IPS-15b (cell line): ENCODE measurements around the gene MYPOP.
A peak's percentile ranks its signal among the peaks of the same experiment; 100 is the strongest.
"Not testable (repeated sequence)": the region's sequence is repeated elsewhere in the genome, so short reads cannot be mapped to it uniquely, and the experiment has no call there.

Experiments
- H3K27me3 ChIP-seq: one replicate; pipeline ENCODE4 v1.6.1; 2013; ENCODE audit warnings: low read length; ENCODE audit not compliant: control insufficient read depth, insufficient read depth
- H3K36me3 ChIP-seq: one replicate; pipeline ENCODE4 v1.6.1; 2013; ENCODE audit warnings: low read length; ENCODE audit not compliant: control insufficient read depth, insufficient read depth
- H3K4me1 ChIP-seq: one replicate; pipeline ENCODE4 v1.6.1; 2013; ENCODE audit warnings: mild to moderate bottlenecking, low read length; ENCODE audit not compliant: control insufficient read depth, insufficient read depth
- H3K4me3 ChIP-seq: one replicate; pipeline ENCODE4 v1.5.1; 2013; ENCODE audit warnings: low read depth, low read length
- H3K9ac ChIP-seq: one replicate; pipeline ENCODE4 v1.6.1; 2013; ENCODE audit warnings: low read depth, mild to moderate bottlenecking, low read length
- H3K9me3 ChIP-seq: one replicate; pipeline ENCODE4 v1.6.1; 2013; ENCODE audit warnings: mild to moderate bottlenecking, low read length; ENCODE audit not compliant: control insufficient read depth, insufficient read depth

MYPOP gene

DNA sequence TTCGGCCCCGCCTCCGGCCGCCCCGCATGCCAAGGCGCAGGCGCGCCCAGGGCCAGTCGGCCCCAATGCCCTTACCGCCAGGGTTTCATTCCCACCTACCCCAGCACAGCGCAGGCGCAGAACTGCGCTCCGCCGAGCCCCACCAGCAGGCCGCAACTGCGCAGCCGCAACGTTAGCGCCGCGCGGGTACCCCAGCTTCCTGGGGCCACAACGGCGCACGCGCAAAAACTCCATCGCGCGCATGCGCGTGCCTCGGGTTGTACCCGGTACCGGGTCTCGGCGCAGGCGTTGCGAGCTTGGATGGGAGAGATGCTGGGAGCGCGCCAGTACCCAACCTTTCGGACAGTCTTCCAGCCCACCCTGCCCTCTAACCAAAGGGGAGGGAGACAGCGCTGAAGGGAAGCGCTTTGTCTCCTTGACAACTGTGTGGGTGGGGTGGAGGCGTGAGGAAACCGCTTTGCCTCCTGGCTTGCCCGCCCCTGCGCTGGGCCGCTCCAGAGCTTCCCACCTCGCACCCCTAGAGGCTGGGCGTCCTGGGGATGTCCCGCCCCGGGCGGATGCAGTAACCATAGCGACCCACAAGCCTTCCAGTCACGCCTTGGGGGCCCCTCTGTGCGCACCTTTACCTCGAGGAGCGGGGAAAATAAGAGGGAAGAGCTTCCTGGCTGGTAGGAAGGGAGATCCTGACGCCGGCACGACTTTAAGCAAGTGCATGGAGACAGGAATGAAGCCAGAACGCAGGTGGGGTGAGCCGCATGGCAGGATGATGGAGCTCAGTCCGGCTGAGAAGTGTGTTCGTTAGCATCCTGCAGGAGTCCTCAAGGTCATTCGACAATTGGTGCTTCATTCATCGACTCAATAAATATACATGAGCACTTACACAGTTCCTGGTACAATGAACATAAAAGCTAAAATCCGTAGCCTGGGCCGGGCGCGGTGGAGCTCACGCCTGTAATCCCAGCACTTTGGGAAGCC lies 525 bp upstream of the MYPOP start:
- H3K4me3 ChIP-seq, result peak overlapping the region; percentile 90
- peaks cover 10% of the 10 kb centered on the region for H3K27me3 ChIP-seq
- peaks cover 6% of the 10 kb centered on the region for H3K4me1 ChIP-seq
- H3K36me3 ChIP-seq, result peaks cover 3% of the 10 kb centered on the region
- H3K9me3 ChIP-seq, result no peaks in the 10 kb centered on the region
- H3K9ac ChIP-seq, result no peak overlapping the region

DNA sequence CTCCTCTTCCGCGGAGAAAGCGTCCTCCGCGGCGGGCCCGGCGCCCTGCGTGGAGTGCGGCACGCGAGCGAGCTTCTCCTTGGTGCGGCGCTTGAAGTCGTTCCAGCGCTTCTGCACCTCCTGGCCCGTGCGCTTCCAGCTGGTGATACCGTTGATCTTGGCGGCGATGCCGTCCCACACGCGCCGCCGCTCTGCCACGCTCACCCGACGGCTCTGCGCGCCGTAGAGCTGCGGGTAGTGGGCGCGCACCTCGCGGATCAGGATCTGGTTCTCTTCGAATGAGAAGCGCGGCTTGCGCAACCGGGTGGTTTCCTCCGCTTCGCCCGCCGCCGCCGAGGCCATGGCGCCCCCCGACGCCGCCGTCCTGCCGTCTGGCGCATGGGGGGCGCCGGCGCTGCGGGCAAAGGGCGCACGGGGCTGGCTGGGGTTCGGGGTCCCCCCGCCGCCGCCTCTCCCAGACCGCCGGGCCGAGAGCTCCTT lies 941 bp downstream of the MYPOP start:
- Histone ChIP-seq H3K9ac (no peak overlapping the region), H3K4me1 (peaks cover 6% of the 10 kb centered on the region), H3K4me3 (peak overlapping the region; percentile 53)

DNA sequence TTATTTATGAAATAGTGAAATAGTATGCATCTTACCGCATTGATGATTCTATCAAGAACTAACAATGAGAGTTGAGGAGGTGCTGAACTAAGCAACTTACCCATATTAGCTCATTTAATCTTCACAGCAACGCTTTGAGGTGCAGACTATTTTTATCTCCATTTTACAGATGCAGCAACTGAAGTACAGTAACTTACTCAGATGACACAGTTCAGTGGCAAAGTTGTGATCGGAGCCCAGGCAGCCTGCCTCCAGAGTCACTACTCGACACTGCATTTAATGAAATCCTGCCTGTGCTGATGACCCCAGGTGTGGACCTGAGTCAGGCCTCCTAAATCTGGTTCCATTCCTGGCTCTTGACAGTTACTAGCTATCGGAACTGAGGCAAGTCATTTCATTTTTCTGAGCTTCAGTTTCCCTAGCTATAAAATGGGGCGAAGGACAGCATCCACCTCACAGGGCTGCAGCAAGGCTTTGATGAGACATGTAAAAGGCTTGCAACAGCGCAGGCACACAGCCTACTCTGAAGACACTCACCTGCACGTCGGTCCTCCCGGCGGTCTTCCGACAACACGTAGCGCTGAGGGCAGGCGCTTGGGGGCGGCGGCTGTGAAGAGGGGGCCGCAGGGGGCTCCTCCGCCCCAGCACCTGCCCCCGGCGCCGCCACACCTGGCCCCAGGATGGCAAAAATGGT lies 1.5 kb downstream of the MYPOP start:
- Histone ChIP-seq H3K4me1 (peaks cover 6% of the 10 kb centered on the region), H3K9me3 (no peaks in the 10 kb centered on the region), H3K9ac (no peak overlapping the region), H3K4me3 (peak overlapping the region; percentile 53), H3K36me3 (peaks cover 7% of the 10 kb centered on the region), H3K27me3 (peaks cover 10% of the 10 kb centered on the region)

More for the DNA sequence above, 941 bp downstream of the MYPOP start:
- H3K36me3 ChIP-seq, result peaks cover 3% of the 10 kb centered on the region
- peaks cover 10% of the 10 kb centered on the region for H3K27me3 ChIP-seq
- H3K9me3 ChIP-seq, result no peaks in the 10 kb centered on the region

DNA sequence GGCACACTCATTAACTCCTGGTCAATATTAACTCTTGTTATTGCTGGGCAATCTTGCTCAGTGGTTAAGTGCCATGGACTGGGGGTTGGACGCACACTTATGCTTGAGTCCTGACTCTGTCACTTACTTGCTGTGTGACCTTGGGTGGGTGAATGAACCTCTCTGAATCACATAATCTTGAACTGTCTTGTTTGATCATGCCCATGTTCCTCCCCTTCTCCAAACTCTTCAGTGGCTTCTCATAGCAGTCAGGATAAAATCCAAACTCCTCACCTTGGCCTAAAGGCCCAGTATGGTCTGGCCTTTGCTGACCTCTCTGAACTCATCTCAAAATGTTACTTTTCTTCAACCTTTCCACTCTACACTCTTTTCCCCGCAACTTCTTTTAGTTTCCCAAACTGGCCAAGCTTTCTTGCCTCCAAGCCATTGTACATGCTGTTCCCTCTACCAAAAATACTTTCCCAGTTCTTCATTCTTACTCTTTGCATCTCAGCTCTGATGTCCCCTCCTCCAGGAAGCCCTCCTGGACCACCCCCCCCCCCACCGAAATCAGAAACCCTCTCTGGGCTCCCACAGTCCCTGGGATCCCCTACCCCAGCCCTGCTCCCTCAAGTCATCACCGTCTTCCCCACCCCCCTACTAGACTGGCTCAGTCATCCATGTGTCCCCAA lies 2.4 kb downstream of the MYPOP start:
- Histone ChIP-seq H3K9ac (no peak overlapping the region), H3K4me1 (peaks cover 6% of the 10 kb centered on the region), H3K4me3 (no peak overlapping the region)

GRCh38 chr19:45899253-45899652 lies 3.2 kb downstream of the MYPOP start:
- Histone ChIP-seq H3K4me1 (peaks cover 6% of the 10 kb centered on the region), H3K9ac (no peak overlapping the region), H3K9me3 (no peaks in the 10 kb centered on the region), H3K27me3 (peaks cover 10% of the 10 kb centered on the region), H3K36me3 (peaks cover 11% of the 10 kb centered on the region), H3K4me3 (no peak overlapping the region)

More for the DNA sequence above, 2.4 kb downstream of the MYPOP start:
- Histone ChIP-seq H3K9me3 (no peaks in the 10 kb centered on the region), H3K27me3 (peaks cover 10% of the 10 kb centered on the region), H3K36me3 (peaks cover 11% of the 10 kb centered on the region)

GRCh38 chr19:45897261-45897812 lies 5.1 kb downstream of the MYPOP start:
- Histone ChIP-seq H3K36me3 (peaks cover 11% of the 10 kb centered on the region), H3K9me3 (no peaks in the 10 kb centered on the region), H3K4me3 (no peak overlapping the region), H3K4me1 (peaks cover 6% of the 10 kb centered on the region), H3K9ac (no peak overlapping the region), H3K27me3 (peaks cover 10% of the 10 kb centered on the region)

DNA sequence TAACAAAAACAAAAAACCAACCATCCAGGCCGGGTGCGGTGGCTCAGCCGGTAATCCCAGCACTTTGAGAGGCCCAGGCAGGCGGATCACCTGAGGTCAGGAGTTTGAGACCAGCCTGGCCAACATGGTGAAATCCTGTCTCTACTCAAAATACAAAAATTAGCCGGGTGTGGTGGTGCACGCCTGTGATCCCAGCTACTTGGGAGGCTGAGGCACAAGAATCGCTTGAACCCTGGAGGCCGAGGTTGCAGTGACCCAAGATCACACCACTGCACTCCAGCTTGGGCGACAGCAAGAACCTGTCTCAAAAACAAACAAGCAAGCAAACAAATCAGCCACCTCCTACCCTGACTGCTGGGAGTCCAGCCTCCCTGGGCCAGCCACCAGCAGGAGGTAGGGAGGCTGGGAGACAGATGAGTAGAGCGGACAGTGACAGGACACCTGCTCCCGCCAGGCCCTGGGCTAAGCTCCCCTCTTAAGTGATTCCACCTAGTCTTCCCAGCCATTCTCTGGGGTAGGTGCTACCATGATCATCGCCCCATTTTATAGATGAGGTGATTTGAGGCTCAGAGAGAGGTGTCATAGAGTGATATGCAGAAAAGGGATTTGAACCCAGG lies 6.3 kb downstream of the MYPOP start:
- peaks cover 11% of the 10 kb centered on the region for H3K36me3 ChIP-seq
- not testable (repeated sequence) for H3K27me3 ChIP-seq, H3K4me1 ChIP-seq, H3K9ac ChIP-seq, H3K9me3 ChIP-seq, H3K4me3 ChIP-seq

- Histone ChIP-seq H3K9ac (no peak overlapping the region), H3K4me1 (peaks cover 3% of the 10 kb centered on the region), H3K27me3 (peaks cover 2% of the 10 kb centered on the region), H3K4me3 (no peak overlapping the region), H3K9me3 (no peaks in the 10 kb centered on the region), H3K36me3 (peaks cover 11% of the 10 kb centered on the region)
These were observed 6.9 kb downstream of the MYPOP start for GRCh38 chr19:45895519-45895972.

- Histone ChIP-seq H3K9ac (no peak overlapping the region), H3K36me3 (peaks cover 4% of the 10 kb centered on the region)
These were observed 11.5 kb downstream of the MYPOP start for GRCh38 chr19:45890877-45891276.

GRCh38 chr19:45889210-45889885 lies 13.1 kb downstream of the MYPOP start:
- peaks cover 4% of the 10 kb centered on the region for H3K36me3 ChIP-seq
- H3K4me3 ChIP-seq, result no peak overlapping the region
- no peaks in the 10 kb centered on the region for H3K27me3 ChIP-seq
- peaks cover 5% of the 10 kb centered on the region for H3K4me1 ChIP-seq
- no peaks in the 10 kb centered on the region for H3K9me3 ChIP-seq
- no peak overlapping the region for H3K9ac ChIP-seq

More at GRCh38 chr19:45890877-45891276, 11.5 kb downstream of the MYPOP start:
- Histone ChIP-seq H3K4me1 (peaks cover 2% of the 10 kb centered on the region), H3K9me3 (no peaks in the 10 kb centered on the region), H3K4me3 (no peak overlapping the region), H3K27me3 (no peaks in the 10 kb centered on the region)
